HEK293 (cell line): Measurements from ENCODE around the gene VPS13D.

Experiments
- CTCF ChIA-PET: fragments of 350-600 bp; formaldehyde crosslinking; extraction: SDS; loops from one replicate; lab custom pipeline; 2021; ENCODE audit warnings: antibody characterized with exemption; lab: Yijun Ruan, JAX
- POLR2A ChIA-PET: fragments of 300-600 bp; formaldehyde crosslinking; extraction: SDS; loops from one replicate; lab custom pipeline; 2020; ENCODE audit warnings: antibody characterized with exemption, inconsistent platforms; lab: Yijun Ruan, JAX
- H3K27ac ChIP-seq: fragments of 200-500 bp; sonication (Bioruptor generic); 2 replicates; pipeline ENCODE4 v1.5.1; 2014; ENCODE audit warnings: low read depth, low read length, control low read depth, inconsistent platforms; ENCODE audit errors: extremely low read depth
- H3K36me3 ChIP-seq, 2 experiments: fragments of 200-500 bp in 1 of 2; sonication (Bioruptor generic) in 1 of 2; 1 replicate in 1 of 2; 2 replicates in 1 of 2; pipeline ENCODE4 v1.5.1; 2014 to 2017; ENCODE audit warnings: inconsistent platforms in 2 of 2, low read length in 2 of 2; ENCODE audit not compliant: control insufficient read depth in 2 of 2, insufficient read depth in 1 of 2
- H3K4me1 ChIP-seq: fragments of 200-500 bp; sonication (Bioruptor generic); 2 replicates; pipeline ENCODE4 v1.5.1; 2014; ENCODE audit warnings: mild to moderate bottlenecking, low read length, inconsistent platforms; ENCODE audit not compliant: control insufficient read depth, insufficient read depth
- H3K4me3 ChIP-seq: 2 replicates; pipeline ENCODE4 v1.5.1; 2011; ENCODE audit warnings: low read depth, mild to moderate bottlenecking, control low read depth, low read length, moderate library complexity
- H3K9me3 ChIP-seq: fragments of 200-500 bp; sonication (Bioruptor generic); 2 replicates; pipeline ENCODE4 v1.5.1; 2014; ENCODE audit warnings: low read depth, low read length, inconsistent platforms; ENCODE audit not compliant: control insufficient read depth, insufficient read depth
- BCL11B ChIP-seq: fragments of 450-650 bp; formaldehyde crosslinking; IDR thresholded peaks from 2 replicates; pipeline ENCODE4 v1.5.1; 2016; ENCODE audit warnings: low read depth, missing biosample characterization, missing genetic modification characterization
- KLF16 ChIP-seq: fragments of 450-650 bp; formaldehyde crosslinking; IDR thresholded peaks from 2 replicates; pipeline ENCODE4 v1.5.1; 2017; ENCODE audit warnings: missing biosample characterization, missing genetic modification characterization
- KLF8 ChIP-seq: fragments of 450-650 bp; formaldehyde crosslinking; IDR thresholded peaks from 2 replicates; pipeline ENCODE4 v1.5.1; 2016; ENCODE audit warnings: missing biosample characterization, missing genetic modification characterization
- MYNN ChIP-seq: fragments of 450-650 bp; formaldehyde crosslinking; IDR thresholded peaks from 2 replicates; pipeline ENCODE4 v1.5.1; 2016; ENCODE audit warnings: missing biosample characterization, missing genetic modification characterization, borderline replicate concordance
- MZF1 ChIP-seq: fragments of 450-650 bp; formaldehyde crosslinking; IDR thresholded peaks from 2 replicates; pipeline ENCODE4 v1.5.1; 2017; ENCODE audit warnings: missing biosample characterization, missing genetic modification characterization, borderline replicate concordance
- ZBTB1 ChIP-seq: fragments of 450-650 bp; formaldehyde crosslinking; IDR thresholded peaks from 2 replicates; pipeline ENCODE4 v1.5.1; 2016; ENCODE audit warnings: missing biosample characterization, missing genetic modification characterization
- ZFHX2 ChIP-seq: fragments of 450-650 bp; formaldehyde crosslinking; conservative IDR thresholded peaks from 2 replicates; pipeline ENCODE4 v1.5.1; 2016; ENCODE audit warnings: missing biosample characterization, missing genetic modification characterization
- ZNF114 ChIP-seq: fragments of 450-650 bp; formaldehyde crosslinking; IDR thresholded peaks from 2 replicates; pipeline ENCODE4 v1.5.0; 2017; ENCODE audit warnings: missing biosample characterization, missing genetic modification characterization
- ZNF2 ChIP-seq: fragments of 450-650 bp; formaldehyde crosslinking; IDR thresholded peaks from 2 replicates; pipeline ENCODE4 v1.5.1; 2016; ENCODE audit warnings: missing biosample characterization, missing genetic modification characterization
- ZNF239 ChIP-seq: fragments of 450-650 bp; formaldehyde crosslinking; IDR thresholded peaks from 2 replicates; pipeline ENCODE4 v1.5.1; 2016; ENCODE audit warnings: missing biosample characterization, missing genetic modification characterization
- ZNF324 ChIP-seq: fragments of 450-650 bp; formaldehyde crosslinking; IDR thresholded peaks from 2 replicates; pipeline ENCODE4 v1.5.1; 2016; ENCODE audit warnings: missing biosample characterization, missing genetic modification characterization
- ZNF394 ChIP-seq: fragments of 450-650 bp; formaldehyde crosslinking; IDR thresholded peaks from 2 replicates; pipeline ENCODE4 v1.5.1; 2016; ENCODE audit warnings: missing biosample characterization, missing genetic modification characterization, mild to moderate bottlenecking, moderate library complexity, borderline replicate concordance
- ZNF404 ChIP-seq: fragments of 450-650 bp; formaldehyde crosslinking; IDR thresholded peaks from 2 replicates; pipeline ENCODE4 v1.5.1; 2017; ENCODE audit warnings: missing biosample characterization, missing genetic modification characterization
- ZNF416 ChIP-seq: fragments of 450-650 bp; formaldehyde crosslinking; IDR thresholded peaks from 2 replicates; pipeline ENCODE4 v1.5.1; 2016; ENCODE audit warnings: missing biosample characterization, missing genetic modification characterization
- ZNF501 ChIP-seq: fragments of 450-650 bp; formaldehyde crosslinking; IDR thresholded peaks from 2 replicates; pipeline ENCODE4 v1.5.1; 2016; ENCODE audit warnings: missing biosample characterization, missing genetic modification characterization
- ZNF600 ChIP-seq: fragments of 450-650 bp; formaldehyde crosslinking; IDR thresholded peaks from 2 replicates; pipeline ENCODE4 v1.5.1; 2016; ENCODE audit warnings: missing biosample characterization, missing genetic modification characterization
- ZNF610 ChIP-seq: fragments of 450-650 bp; formaldehyde crosslinking; IDR thresholded peaks from 2 replicates; pipeline ENCODE4 v1.5.1; 2016; ENCODE audit warnings: missing biosample characterization, missing genetic modification characterization, borderline replicate concordance
- ZNF664 ChIP-seq: fragments of 450-650 bp; formaldehyde crosslinking; IDR thresholded peaks from 2 replicates; pipeline ENCODE4 v1.5.1; 2016; ENCODE audit warnings: missing biosample characterization, missing genetic modification characterization
- TF ChIP-seq, protein P1 (sequence below): fragments of 450-650 bp; IDR thresholded peaks from 2 replicates; pipeline ENCODE4 v1.5.1; 2018; ENCODE audit warnings: missing biosample characterization, missing genetic modification characterization
- TF ChIP-seq, protein P2 (sequence below): fragments of 450-650 bp; formaldehyde crosslinking; IDR thresholded peaks from 2 replicates; pipeline ENCODE4 v1.5.1; 2016; ENCODE audit warnings: missing biosample characterization, missing genetic modification characterization

Gene VPS13D

DNA sequence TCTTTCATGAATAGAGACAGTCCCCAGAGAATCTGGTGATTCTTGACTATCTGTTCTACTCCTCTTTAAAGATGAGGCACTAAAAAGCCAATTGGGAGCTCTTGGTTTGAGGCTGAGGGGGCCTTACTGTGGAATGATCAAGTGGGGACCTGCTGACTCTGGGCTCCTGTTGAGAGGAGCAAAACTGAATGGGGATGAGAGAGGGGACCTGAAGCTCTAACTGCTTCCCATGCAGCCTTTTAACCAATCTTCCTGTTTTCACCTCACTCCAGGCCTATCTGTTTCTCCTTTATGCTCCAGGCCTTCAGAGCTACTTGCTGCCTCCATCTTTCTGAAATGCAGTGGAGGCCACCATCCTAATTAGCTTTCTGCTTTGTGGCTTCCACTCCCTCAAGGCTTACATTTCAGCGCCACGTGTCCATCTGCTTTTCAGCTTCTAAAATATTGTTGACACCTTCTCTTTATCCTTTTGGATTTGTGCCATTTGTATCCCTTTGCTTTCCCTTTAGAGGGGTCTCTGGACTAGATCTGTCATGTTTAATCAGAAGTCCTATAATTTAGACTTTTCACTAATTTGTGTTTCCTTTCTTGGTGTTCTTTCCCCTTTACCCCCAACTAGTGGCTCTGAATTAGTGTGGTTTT is 242.4 kb downstream of the VPS13D start:
- peaks cover 19% of the 10 kb centered on the region for H3K4me1 ChIP-seq
- ChIA-PET CTCF (interaction anchor here (0.6 kb wide), 1 partner anchor 347 kb away, joined by 3 read pairs; no protein-coding TSS in a partner anchor), POLR2A (no interaction called here)
- no peaks in the 10 kb centered on the region for H3K9me3 ChIP-seq
- H3K27ac ChIP-seq, result no peak overlapping the region
- peaks cover 0 to 7% of the 10 kb centered on the region in 2 experiments; a peak in 1 of 3 replicates for H3K36me3 ChIP-seq
- TF ChIP-seq ZNF114 (tag by site-specific recombination), result no peak
- no peak for TF ChIP-seq ZNF610 (tag by site-specific recombination)
- TF ChIP-seq ZFHX2 (tag by site-specific recombination), result no peak
- no peak for TF ChIP-seq KLF8 (tag by site-specific recombination)
- no peak for TF ChIP-seq ZNF324 (tag by site-specific recombination)
- TF ChIP-seq, protein P1, sequence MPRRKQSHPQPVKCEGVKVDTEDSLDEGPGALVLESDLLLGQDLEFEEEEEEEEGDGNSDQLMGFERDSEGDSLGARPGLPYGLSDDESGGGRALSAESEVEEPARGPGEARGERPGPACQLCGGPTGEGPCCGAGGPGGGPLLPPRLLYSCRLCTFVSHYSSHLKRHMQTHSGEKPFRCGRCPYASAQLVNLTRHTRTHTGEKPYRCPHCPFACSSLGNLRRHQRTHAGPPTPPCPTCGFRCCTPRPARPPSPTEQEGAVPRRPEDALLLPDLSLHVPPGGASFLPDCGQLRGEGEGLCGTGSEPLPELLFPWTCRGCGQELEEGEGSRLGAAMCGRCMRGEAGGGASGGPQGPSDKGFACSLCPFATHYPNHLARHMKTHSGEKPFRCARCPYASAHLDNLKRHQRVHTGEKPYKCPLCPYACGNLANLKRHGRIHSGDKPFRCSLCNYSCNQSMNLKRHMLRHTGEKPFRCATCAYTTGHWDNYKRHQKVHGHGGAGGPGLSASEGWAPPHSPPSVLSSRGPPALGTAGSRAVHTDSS (tag by site-specific recombination), result no peak
- TF ChIP-seq ZNF501 (tag by site-specific recombination), result no peak
- TF ChIP-seq MYNN, result no peak
- no peak for TF ChIP-seq KLF16 (tag by site-specific recombination)
- TF ChIP-seq ZNF394 (tag by site-specific recombination), result no peak
- no peak for TF ChIP-seq ZBTB1 (tag by site-specific recombination)
- TF ChIP-seq ZNF600 (tag by site-specific recombination), result no peak
- no peak for TF ChIP-seq ZNF404 (tag by site-specific recombination)
- no peak for TF ChIP-seq BCL11B (tag by site-specific recombination)
- no peak overlapping the region for H3K4me3 ChIP-seq

DNA sequence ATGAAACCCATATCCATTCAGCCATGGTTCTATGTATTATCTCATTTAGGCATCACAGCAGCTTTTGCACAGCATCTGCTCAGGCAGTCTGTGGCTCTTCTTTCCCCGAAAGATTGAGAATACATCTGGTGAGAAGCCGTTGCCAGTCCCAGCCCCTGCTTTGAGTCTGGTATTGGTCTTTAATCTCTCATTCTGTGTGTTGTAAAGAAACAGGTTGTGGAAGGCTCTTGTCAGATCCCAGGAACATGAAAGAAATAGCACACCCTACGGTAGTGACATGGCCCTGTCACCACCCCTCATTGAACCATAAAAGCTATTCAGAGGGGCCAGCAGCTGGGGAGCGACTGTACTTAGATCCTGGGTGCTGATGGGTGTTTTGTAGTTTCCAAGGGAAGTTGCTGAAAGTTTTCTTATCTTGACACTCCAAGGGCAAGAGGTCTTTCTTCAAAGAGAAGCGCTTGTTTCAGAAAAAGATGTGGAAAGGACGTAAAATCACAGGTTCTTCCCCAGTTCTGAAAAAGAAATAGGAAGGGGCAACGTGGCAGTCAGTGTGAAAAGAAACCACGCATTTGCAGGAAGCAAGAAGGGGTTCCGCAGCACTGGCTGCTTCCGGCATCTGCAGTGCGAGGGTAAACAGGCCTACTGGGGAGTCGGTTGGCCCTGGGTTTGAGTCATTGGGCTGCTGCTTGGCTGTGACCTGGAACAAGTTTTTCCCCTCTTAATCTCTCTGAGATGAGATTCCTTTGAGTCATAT is 243.1 kb downstream of the VPS13D start:
- Histone ChIP-seq H3K9me3 (no peaks in the 10 kb centered on the region), H3K36me3 (peaks cover 0 to 7% of the 10 kb centered on the region in 2 experiments; a peak in 1 of 3 replicates), H3K4me3 (no peak overlapping the region), H3K4me1 (peaks cover 24% of the 10 kb centered on the region)
- TF ChIP-seq MZF1 (no peak), ZNF664 (peak; percentile 52; the same call in 1 of the 2 replicates), ZNF239 (no peak), ZNF2 (no peak), ZNF416 (tag by site-specific recombination) (no peak)
- TF ChIP-seq, protein P2, sequence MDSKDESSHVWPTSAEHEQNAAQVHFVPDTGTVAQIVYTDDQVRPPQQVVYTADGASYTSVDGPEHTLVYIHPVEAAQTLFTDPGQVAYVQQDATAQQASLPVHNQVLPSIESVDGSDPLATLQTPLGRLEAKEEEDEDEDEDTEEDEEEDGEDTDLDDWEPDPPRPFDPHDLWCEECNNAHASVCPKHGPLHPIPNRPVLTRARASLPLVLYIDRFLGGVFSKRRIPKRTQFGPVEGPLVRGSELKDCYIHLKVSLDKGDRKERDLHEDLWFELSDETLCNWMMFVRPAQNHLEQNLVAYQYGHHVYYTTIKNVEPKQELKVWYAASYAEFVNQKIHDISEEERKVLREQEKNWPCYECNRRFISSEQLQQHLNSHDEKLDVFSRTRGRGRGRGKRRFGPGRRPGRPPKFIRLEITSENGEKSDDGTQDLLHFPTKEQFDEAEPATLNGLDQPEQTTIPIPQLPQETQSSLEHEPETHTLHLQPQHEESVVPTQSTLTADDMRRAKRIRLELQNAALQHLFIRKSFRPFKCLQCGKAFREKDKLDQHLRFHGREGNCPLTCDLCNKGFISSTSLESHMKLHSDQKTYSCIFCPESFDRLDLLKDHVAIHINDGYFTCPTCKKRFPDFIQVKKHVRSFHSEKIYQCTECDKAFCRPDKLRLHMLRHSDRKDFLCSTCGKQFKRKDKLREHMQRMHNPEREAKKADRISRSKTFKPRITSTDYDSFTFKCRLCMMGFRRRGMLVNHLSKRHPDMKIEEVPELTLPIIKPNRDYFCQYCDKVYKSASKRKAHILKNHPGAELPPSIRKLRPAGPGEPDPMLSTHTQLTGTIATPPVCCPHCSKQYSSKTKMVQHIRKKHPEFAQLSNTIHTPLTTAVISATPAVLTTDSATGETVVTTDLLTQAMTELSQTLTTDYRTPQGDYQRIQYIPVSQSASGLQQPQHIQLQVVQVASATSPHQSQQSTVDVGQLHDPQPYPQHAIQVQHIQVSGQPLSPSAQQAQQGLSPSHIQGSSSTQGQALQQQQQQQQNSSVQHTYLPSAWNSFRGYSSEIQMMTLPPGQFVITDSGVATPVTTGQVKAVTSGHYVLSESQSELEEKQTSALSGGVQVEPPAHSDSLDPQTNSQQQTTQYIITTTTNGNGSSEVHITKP (tag by site-specific recombination), result no peak
- TF ChIP-seq, all 188 proteins: peak for 1
- ChIA-PET CTCF (interaction anchor here (0.6 kb wide), 1 partner anchor 347 kb away, joined by 3 read pairs; no protein-coding TSS in a partner anchor), POLR2A (no interaction called here)
- no peak overlapping the region for H3K27ac ChIP-seq
